Endodermal cell (in vitro differentiated cells): ENCODE results near the gene ZNF701. TPM values are rescaled to one million over a fixed set of nuclear protein-coding genes. Genes with fewer than 3 reads are reported as not detected.

Experiments
- DNase-seq: peaks from one replicate; pipeline ENCODE4 v3.0.0-alpha.2; 2017
- H3K27ac ChIP-seq: 2 replicates; pipeline ENCODE4 v1.5.1; 2013; ENCODE audit warnings: mild to moderate bottlenecking, low read depth, low read length, moderate library complexity
- H3K27me3 ChIP-seq: 2 replicates; pipeline ENCODE4 v1.6.1; 2013; ENCODE audit warnings: mild to moderate bottlenecking, low read length, moderate library complexity; ENCODE audit not compliant: insufficient read depth, control insufficient read depth, poor library complexity, severe bottlenecking
- H3K36me3 ChIP-seq: 2 replicates; pipeline ENCODE4 v1.7.0; 2013; ENCODE audit warnings: mild to moderate bottlenecking, low read length, moderate library complexity; ENCODE audit not compliant: control insufficient read depth, insufficient read depth
- H3K4me1 ChIP-seq: one replicate; pipeline ENCODE4 v1.7.0; 2013; ENCODE audit warnings: low read length; ENCODE audit not compliant: control insufficient read depth, insufficient read depth
- H3K4me3 ChIP-seq: 2 replicates; pipeline ENCODE4 v1.5.1; 2013; ENCODE audit warnings: mild to moderate bottlenecking, low read length, moderate library complexity
- H3K9ac ChIP-seq: 2 replicates; pipeline ENCODE4 v1.6.1; 2013; ENCODE audit warnings: mild to moderate bottlenecking, low read length, moderate library complexity; ENCODE audit not compliant: poor library complexity, severe bottlenecking; ENCODE audit errors: extremely low read depth
- H3K9me3 ChIP-seq: 2 replicates; pipeline ENCODE4 v1.6.1; 2013; ENCODE audit warnings: mild to moderate bottlenecking, low read length, moderate library complexity; ENCODE audit not compliant: control insufficient read depth
- H3K27ac Mint-ChIP-seq: 2 replicates; pipeline ENCODE4 v1.8.0; 2020; ENCODE audit warnings: mixed read lengths
- H3K27me3 Mint-ChIP-seq: 2 replicates; pipeline ENCODE4 v1.8.0; 2021; ENCODE audit warnings: mild to moderate bottlenecking, mixed read lengths; ENCODE audit not compliant: insufficient read depth
- H3K36me3 Mint-ChIP-seq: 2 replicates; pipeline ENCODE4 v1.8.0; 2020; ENCODE audit warnings: low read depth, mixed read lengths
- H3K4me1 Mint-ChIP-seq: 2 replicates; pipeline ENCODE4 v1.8.0; 2020; ENCODE audit warnings: mixed read lengths
- H3K4me3 Mint-ChIP-seq: 2 replicates; pipeline ENCODE4 v1.8.0; 2020; ENCODE audit warnings: mild to moderate bottlenecking, moderate library complexity, mixed read lengths
- H3K9me3 Mint-ChIP-seq: 2 replicates; pipeline ENCODE4 v1.8.0; 2020; ENCODE audit warnings: mild to moderate bottlenecking, mixed read lengths
- WGBS, 2 experiments: methylation state at CpG; one replicate each; pipeline versions ENCODE4 v1.1.5 to v1.1.7; 2013; ENCODE audit warnings: missing lambda C conversion rate in 2 of 2, mixed read lengths in 1 of 2; ENCODE audit not compliant: insufficient coverage in 1 of 2, insufficient read length in 1 of 2; 5-methylcytosine and 5-hydroxymethylcytosine counted together
- total RNA-seq, 2 donors: library from RNA; stranded (reverse); fragmentation: NEBNext Ultra II Directional in 1 of 2; extraction: Animal tissue kit (Norgen Biotek cat#: 25700) in 1 of 2; gene quantifications; 2 replicates in 1 of 2; 3 replicates in 1 of 2; pipeline ENCODE4 v1.2.1, GENCODE V29; 2021
- TF ChIP-seq, protein P1 (sequence below): fragments of 200-600 bp; sonication (generic); conservative IDR thresholded peaks from 2 replicates; pipeline ENCODE4 v1.5.0; 2021; ENCODE audit warnings: antibody characterized with exemption, mild to moderate bottlenecking

Gene ZNF701
- total RNA-seq, 2 donors from 2014 or later = 42.0 to 45.3 TPM

- Mint-ChIP-seq H3K4me1 (peaks cover 24% of the 10 kb centered on the region), H3K4me3 (no peak overlapping the region), H3K36me3 (peaks cover 30% of the 10 kb centered on the region), H3K27me3 (no peaks in the 10 kb centered on the region), H3K9me3 (peaks cover 1% of the 10 kb centered on the region), H3K27ac (no peak overlapping the region)
- TF ChIP-seq, protein P1, sequence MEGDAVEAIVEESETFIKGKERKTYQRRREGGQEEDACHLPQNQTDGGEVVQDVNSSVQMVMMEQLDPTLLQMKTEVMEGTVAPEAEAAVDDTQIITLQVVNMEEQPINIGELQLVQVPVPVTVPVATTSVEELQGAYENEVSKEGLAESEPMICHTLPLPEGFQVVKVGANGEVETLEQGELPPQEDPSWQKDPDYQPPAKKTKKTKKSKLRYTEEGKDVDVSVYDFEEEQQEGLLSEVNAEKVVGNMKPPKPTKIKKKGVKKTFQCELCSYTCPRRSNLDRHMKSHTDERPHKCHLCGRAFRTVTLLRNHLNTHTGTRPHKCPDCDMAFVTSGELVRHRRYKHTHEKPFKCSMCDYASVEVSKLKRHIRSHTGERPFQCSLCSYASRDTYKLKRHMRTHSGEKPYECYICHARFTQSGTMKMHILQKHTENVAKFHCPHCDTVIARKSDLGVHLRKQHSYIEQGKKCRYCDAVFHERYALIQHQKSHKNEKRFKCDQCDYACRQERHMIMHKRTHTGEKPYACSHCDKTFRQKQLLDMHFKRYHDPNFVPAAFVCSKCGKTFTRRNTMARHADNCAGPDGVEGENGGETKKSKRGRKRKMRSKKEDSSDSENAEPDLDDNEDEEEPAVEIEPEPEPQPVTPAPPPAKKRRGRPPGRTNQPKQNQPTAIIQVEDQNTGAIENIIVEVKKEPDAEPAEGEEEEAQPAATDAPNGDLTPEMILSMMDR = no peak
- DNase-seq = no peak
- Histone ChIP-seq H3K4me1 (peaks cover 3% of the 10 kb centered on the region), H3K27ac (no peak overlapping the region), H3K27me3 (no peaks in the 10 kb centered on the region), H3K4me3 (no peak overlapping the region), H3K9me3 (no peaks in the 10 kb centered on the region), H3K36me3 (peaks cover 8% of the 10 kb centered on the region), H3K9ac (no peak overlapping the region)
- WGBS, 2 experiments = 93 to 94% methylated on average over 7 to 11 of the region's 11 CpGs
These were observed 65.9 kb downstream of the ZNF701 start for GRCh38 chr19:52635786-52636570.

Other genes with a start within 250 kb of the ZNF701 start
- 10 to 100 TPM in 1 of 2 donors, 1 to 10 TPM in 1; 8.1 to 15.2 TPM for gene ZNF610, start 234.0 kb upstream of the ZNF701 start, total RNA-seq
- gene ZNF880, start 200.4 kb upstream of the ZNF701 start, total RNA-seq = 10 to 100 TPM; 13.5 to 20.9 TPM
- 10 to 100 TPM in 1 of 2 donors, 1 to 10 TPM in 1; 2.9 to 39.1 TPM for gene ZNF528, start 172.4 kb upstream of the ZNF701 start, total RNA-seq
- gene ZNF534, start 141.1 kb upstream of the ZNF701 start, total RNA-seq = under 1 TPM in 1 of 2 donors, not detected in 1; 0.62 TPM
- gene ZNF578, start 116.7 kb upstream of the ZNF701 start, total RNA-seq = 10 to 100 TPM; 11.8 to 29.8 TPM
- gene ZNF808, start 42.6 kb upstream of the ZNF701 start, total RNA-seq = 10 to 100 TPM; 52.4 to 61.6 TPM
- 10 to 100 TPM; 59.0 to 88.7 TPM for gene ZNF83, start 68.1 kb downstream of the ZNF701 start, total RNA-seq
- gene ZNF611, start 164.8 kb downstream of the ZNF701 start, total RNA-seq = 100 to 1,000 TPM in 1 of 2 donors, 10 to 100 TPM in 1; 96.9 to 136 TPM
- 10 to 100 TPM; 26.2 to 32.3 TPM for gene ZNF600, start 216.5 kb downstream of the ZNF701 start, total RNA-seq